Trophoblast cell (in vitro differentiated cells and primary cell): ENCODE results near the gene TTC39C.

Experiments used
- DNase-seq, 2 donors: peaks; one replicate each; pipeline ENCODE4 v3.0.0-alpha.2; 2016
- H2AFZ ChIP-seq: 2 replicates; pipeline ENCODE4 v1.6.1; 2013; ENCODE audit warnings: low read length, moderate library complexity, mild to moderate bottlenecking; ENCODE audit not compliant: insufficient read depth, poor library complexity
- H2AK5ac ChIP-seq: 2 replicates; pipeline ENCODE4 v1.6.1; 2013; ENCODE audit warnings: mild to moderate bottlenecking, low read length
- H2BK120ac ChIP-seq: 2 replicates; pipeline ENCODE4 v1.6.1; 2013; ENCODE audit warnings: low read length, mild to moderate bottlenecking, moderate library complexity; ENCODE audit not compliant: insufficient read depth, poor library complexity
- H2BK12ac ChIP-seq: 2 replicates; pipeline ENCODE4 v1.6.1; 2013; ENCODE audit warnings: mild to moderate bottlenecking, low read length, moderate library complexity
- H2BK5ac ChIP-seq: 2 replicates; pipeline ENCODE4 v1.6.1; 2013; ENCODE audit warnings: low read length, low read depth, moderate library complexity, mild to moderate bottlenecking; ENCODE audit not compliant: poor library complexity
- H3K14ac ChIP-seq: 2 replicates; pipeline ENCODE4 v1.6.1; 2013; ENCODE audit warnings: mild to moderate bottlenecking, low read length
- H3K18ac ChIP-seq: 2 replicates; pipeline ENCODE4 v1.6.1; 2013; ENCODE audit warnings: mild to moderate bottlenecking, low read length
- H3K23ac ChIP-seq: 2 replicates; pipeline ENCODE4 v1.6.1; 2013; ENCODE audit warnings: low read length
- H3K27ac ChIP-seq: 2 replicates; pipeline ENCODE4 v1.5.1; 2013; ENCODE audit warnings: low read depth, mild to moderate bottlenecking, inconsistent platforms, low read length, moderate library complexity
- H3K27me3 ChIP-seq: 2 replicates; pipeline ENCODE4 v1.6.1; 2013; ENCODE audit warnings: inconsistent platforms, mild to moderate bottlenecking, low read length, moderate library complexity; ENCODE audit not compliant: insufficient read depth
- H3K36me3 ChIP-seq, 2 experiments: 1 replicate in 1 of 2; 2 replicates in 1 of 2; pipeline ENCODE4 v1.6.1; 2013; ENCODE audit warnings: low read length in 2 of 2, mild to moderate bottlenecking in 2 of 2, moderate library complexity in 1 of 2; ENCODE audit not compliant: insufficient read depth in 2 of 2, control insufficient read depth in 1 of 2
- H3K4ac ChIP-seq: 2 replicates; pipeline ENCODE4 v1.6.1; 2013; ENCODE audit warnings: low read depth, mild to moderate bottlenecking, low read length, moderate library complexity
- H3K4me1 ChIP-seq, 2 experiments: 1 replicate in 1 of 2; 2 replicates in 1 of 2; pipeline ENCODE4 v1.6.1; 2013; ENCODE audit warnings: low read length in 2 of 2, mild to moderate bottlenecking in 2 of 2, moderate library complexity in 1 of 2; ENCODE audit not compliant: insufficient read depth in 2 of 2, control insufficient read depth in 1 of 2
- H3K4me2 ChIP-seq: 2 replicates; pipeline ENCODE4 v1.6.1; 2013; ENCODE audit warnings: inconsistent platforms, mild to moderate bottlenecking, low read length, moderate library complexity
- H3K4me3 ChIP-seq: 2 replicates; pipeline ENCODE4 v1.5.1; 2013; ENCODE audit warnings: mild to moderate bottlenecking, low read depth, low read length, inconsistent platforms
- H3K79me1 ChIP-seq: one replicate; pipeline ENCODE4 v1.6.1; 2013; ENCODE audit warnings: low read length
- H3K79me2 ChIP-seq: 2 replicates; pipeline ENCODE4 v1.6.1; 2013; ENCODE audit warnings: low read length, mild to moderate bottlenecking; ENCODE audit not compliant: control insufficient read depth, insufficient read depth, poor library complexity
- H3K9ac ChIP-seq: 2 replicates; pipeline ENCODE4 v1.6.1; 2013; ENCODE audit warnings: mild to moderate bottlenecking, low read length
- H3K9me3 ChIP-seq: 2 replicates; pipeline ENCODE4 v1.6.1; 2013; ENCODE audit warnings: low read depth, mild to moderate bottlenecking, control low read depth, inconsistent platforms, low read length; ENCODE audit not compliant: insufficient read depth
- H4K12ac ChIP-seq: 2 replicates; pipeline ENCODE4 v1.6.1; 2013; ENCODE audit warnings: low read depth, mild to moderate bottlenecking, low read length, moderate library complexity
- H4K8ac ChIP-seq: 2 replicates; pipeline ENCODE4 v1.6.1; 2013; ENCODE audit warnings: low read depth, mild to moderate bottlenecking, low read length, moderate library complexity
- H4K91ac ChIP-seq: one replicate; pipeline ENCODE4 v1.6.1; 2013; ENCODE audit warnings: low read depth, mild to moderate bottlenecking, low read length, moderate library complexity
- WGBS: extraction: QIAGEN DNeasy Blood & Tissue Kit; methylation state at CpG from one replicate; pipeline ENCODE4 v1.1.7; 2013; ENCODE audit warnings: missing lambda C conversion rate; ENCODE audit not compliant: insufficient read length, insufficient coverage; ENCODE audit errors: extremely low coverage; 5-methylcytosine and 5-hydroxymethylcytosine counted together

TTC39C gene

GRCh38 chr18:24023185-24023814 lies 8.7 kb downstream of the TTC39C start:
- Histone ChIP-seq H3K36me3 (no peaks in the 10 kb centered on the region), H3K9me3 (no peaks in the 10 kb centered on the region), H2BK120ac (no peak overlapping the region), H4K12ac (no peak overlapping the region), H3K27me3 (no peaks in the 10 kb centered on the region), H3K23ac (no peak overlapping the region), H2BK5ac (no peak overlapping the region), H3K4me2 (no peak overlapping the region), H3K79me2 (no peaks in the 10 kb centered on the region), H3K4me1 (peaks cover 6 to 10% of the 10 kb centered on the region in 2 experiments), H3K4me3 (no peak overlapping the region), H3K27ac (peak overlapping the region; percentile 2), H3K9ac (no peak overlapping the region), H4K8ac (no peak overlapping the region), H3K79me1 (no peaks in the 10 kb centered on the region), H3K18ac (no peak overlapping the region), H2AFZ (no peak overlapping the region), H2AK5ac (no peak overlapping the region), H3K4ac (no peak overlapping the region), H3K14ac (no peak overlapping the region), H2BK12ac (no peak overlapping the region), H4K91ac (no peak overlapping the region)
- DNase-seq = peak; percentile 75 to 91
- no CpG with 5 or more reads among the region's 6 CpGs for WGBS

GRCh38 chr18:24024425-24024824 lies 9.9 kb downstream of the TTC39C start:
- H2BK12ac ChIP-seq = no peak overlapping the region
- no peak overlapping the region for H3K27ac ChIP-seq
- no peak overlapping the region for H2AK5ac ChIP-seq
- H3K4me3 ChIP-seq = no peak overlapping the region
- H3K4me2 ChIP-seq = no peak overlapping the region
- no peak overlapping the region for H4K12ac ChIP-seq
- H3K14ac ChIP-seq = no peak overlapping the region
- no peaks in the 10 kb centered on the region for H3K79me2 ChIP-seq
- no peaks in the 10 kb centered on the region for H3K27me3 ChIP-seq
- no peak overlapping the region for H2BK5ac ChIP-seq
- H3K4me1 ChIP-seq = peaks cover 6 to 9% of the 10 kb centered on the region in 2 experiments
- no peak overlapping the region for H4K91ac ChIP-seq
- H3K9ac ChIP-seq = no peak overlapping the region
- H2BK120ac ChIP-seq = no peak overlapping the region
- H3K4ac ChIP-seq = no peak overlapping the region
- no peak for DNase-seq
- no peak overlapping the region for H2AFZ ChIP-seq
- H3K9me3 ChIP-seq = no peaks in the 10 kb centered on the region
- H3K23ac ChIP-seq = no peak overlapping the region
- H4K8ac ChIP-seq = no peak overlapping the region
- no CpG with 5 or more reads among the region's 5 CpGs for WGBS
- H3K36me3 ChIP-seq = no peaks in the 10 kb centered on the region
- no peak overlapping the region for H3K18ac ChIP-seq
- no peaks in the 10 kb centered on the region for H3K79me1 ChIP-seq

GRCh38 chr18:24026457-24026856 lies 11.9 kb downstream of the TTC39C start:
- Histone ChIP-seq H3K79me1 (no peaks in the 10 kb centered on the region), H2BK12ac (no peak overlapping the region), H3K4me1 (peaks cover 6 to 7% of the 10 kb centered on the region in 2 experiments), H2AFZ (no peak overlapping the region), H3K36me3 (no peaks in the 10 kb centered on the region), H3K4me2 (no peak overlapping the region), H4K12ac (no peak overlapping the region), H3K14ac (no peak overlapping the region), H2BK120ac (no peak overlapping the region), H3K23ac (no peak overlapping the region), H3K18ac (no peak overlapping the region), H2BK5ac (no peak overlapping the region), H2AK5ac (no peak overlapping the region), H3K9me3 (no peaks in the 10 kb centered on the region), H3K4me3 (no peak overlapping the region), H3K79me2 (no peaks in the 10 kb centered on the region), H3K9ac (no peak overlapping the region), H3K4ac (no peak overlapping the region), H3K27ac (no peak overlapping the region), H4K91ac (no peak overlapping the region), H4K8ac (no peak overlapping the region), H3K27me3 (no peaks in the 10 kb centered on the region)
- whole genome bisulfite sequencing = no CpG with 5 or more reads among the region's 3 CpGs
- no peak for DNase-seq

- H3K79me1 ChIP-seq = no peaks in the 10 kb centered on the region
- no peak overlapping the region for H3K18ac ChIP-seq
- H3K36me3 ChIP-seq = no peaks in the 10 kb centered on the region
- H3K4me3 ChIP-seq = no peak overlapping the region
- DNase-seq = peak; percentile 56 to 92
- no peak overlapping the region for H2BK12ac ChIP-seq
- no peak overlapping the region for H3K14ac ChIP-seq
- H3K79me2 ChIP-seq = no peaks in the 10 kb centered on the region
- no peak overlapping the region for H2BK120ac ChIP-seq
- H4K12ac ChIP-seq = no peak overlapping the region
- no peak overlapping the region for H3K4ac ChIP-seq
- no peak overlapping the region for H3K23ac ChIP-seq
- no peak overlapping the region for H3K9ac ChIP-seq
- H3K4me1 ChIP-seq = peaks cover 6 to 7% of the 10 kb centered on the region in 2 experiments
- no peak overlapping the region for H2BK5ac ChIP-seq
- H2AK5ac ChIP-seq = no peak overlapping the region
- H3K4me2 ChIP-seq = no peak overlapping the region
- no peaks in the 10 kb centered on the region for H3K27me3 ChIP-seq
- no peak overlapping the region for H2AFZ ChIP-seq
- no CpG with 5 or more reads among the region's 14 CpGs for WGBS
- no peaks in the 10 kb centered on the region for H3K9me3 ChIP-seq
- no peak overlapping the region for H4K8ac ChIP-seq
- no peak overlapping the region for H4K91ac ChIP-seq
- H3K27ac ChIP-seq = no peak overlapping the region
Observed at GRCh38 chr18:24027156-24027827, 12.7 kb downstream of the TTC39C start.
